PC-3 (cell line): Measurements from ENCODE around the gene TMEM208. TPM values are rescaled to one million over a fixed set of nuclear protein-coding genes. Genes with fewer than 3 reads are reported as not detected.

Source experiments
- ATAC-seq: fragments of 200-7000 bp; cut with Tn5 transposase; 2 replicates; pipeline ENCODE4 v1.9.1; 2020; ENCODE audit warnings: mild to moderate bottlenecking, moderate library complexity
- BruUV-seq: library from RNA; stranded (reverse); fragments of 400-500 nt; replicated peaks from 2 replicates; lab custom pipeline; 2021; lab: Mats Ljungman, UMichigan
- CTCF ChIA-PET: fragments of 300-600 bp; sonication (Branson Sonifier 250); formaldehyde crosslinking; loops from one replicate; lab custom pipeline; 2022; ENCODE audit warnings: antibody characterized with exemption; lab: Charles Lee
- POLR2A ChIA-PET: fragments of 300-600 bp; sonication (Branson Sonifier 250); formaldehyde crosslinking; loops from one replicate; lab custom pipeline; 2022; ENCODE audit warnings: antibody characterized with exemption; ENCODE audit not compliant: unreplicated experiment; lab: Charles Lee
- DNase-seq: peaks from one replicate; pipeline ENCODE4 v3.0.0-alpha.2; 2015
- H2AFZ ChIP-seq: fragments of 300-600 bp; sonication (generic); 2 replicates; pipeline ENCODE4 v1.6.0; 2016; ENCODE audit warnings: antibody characterized with exemption, low read length
- H3F3A ChIP-seq: fragments of 300-600 bp; sonication (generic); one replicate; pipeline ENCODE4 v1.6.0; 2017; ENCODE audit warnings: antibody characterized with exemption, low read length, control low read depth, mild to moderate bottlenecking; ENCODE audit not compliant: unreplicated experiment
- H3K27ac ChIP-seq: fragments of 300-600 bp; sonication (generic); 2 replicates; pipeline ENCODE4 v1.5.1; 2016; ENCODE audit warnings: mild to moderate bottlenecking, low read length
- H3K27me3 ChIP-seq: fragments of 300-600 bp; sonication (generic); 2 replicates; pipeline ENCODE4 v1.6.1; 2016; ENCODE audit warnings: low read length, mixed read lengths
- H3K36me3 ChIP-seq: fragments of 300-600 bp; sonication (generic); 2 replicates; pipeline ENCODE4 v1.6.1; 2016; ENCODE audit warnings: low read depth, mixed run types, low read length, mixed read lengths
- H3K4me1 ChIP-seq: fragments of 300-600 bp; sonication (generic); 2 replicates; pipeline ENCODE4 v1.5.1; 2016; ENCODE audit warnings: low read length; ENCODE audit not compliant: insufficient read depth
- H3K4me2 ChIP-seq: fragments of 300-600 bp; sonication (generic); 2 replicates; pipeline ENCODE4 v1.6.0; 2016; ENCODE audit warnings: low read length
- H3K4me3 ChIP-seq: fragments of 300-600 bp; sonication (generic); 2 replicates; pipeline ENCODE4 v1.5.1; 2016; ENCODE audit warnings: mild to moderate bottlenecking, low read length, mixed read lengths
- H3K79me2 ChIP-seq: fragments of 300-600 bp; sonication (generic); 2 replicates; pipeline ENCODE4 v1.6.1; 2017; ENCODE audit warnings: low read length, mixed read lengths
- H3K9ac ChIP-seq: fragments of 300-600 bp; sonication (generic); 2 replicates; pipeline ENCODE4 v1.6.0; 2016; ENCODE audit warnings: mild to moderate bottlenecking, low read length
- H3K9me2 ChIP-seq: fragments of 300-600 bp; sonication (generic); replicated peaks from 2 replicates; pipeline ENCODE4 v1.6.1; 2016; ENCODE audit warnings: mixed run types, low read length, mixed read lengths
- H3K9me3 ChIP-seq: fragments of 300-600 bp; sonication (generic); 2 replicates; pipeline ENCODE4 v1.6.1; 2016; ENCODE audit warnings: low read length, mixed read lengths
- H4K20me1 ChIP-seq: fragments of 300-600 bp; sonication (generic); 2 replicates; pipeline ENCODE4 v1.6.1; 2016; ENCODE audit warnings: low read length, mixed read lengths
- CTCF ChIP-seq: fragments of 300-600 bp; sonication (generic); conservative IDR thresholded peaks from 2 replicates; pipeline ENCODE4 v1.5.1; 2017; ENCODE audit warnings: antibody characterized with exemption, low read depth, mild to moderate bottlenecking, low read length
- EZH2 ChIP-seq: fragments of 300-600 bp; sonication (generic); IDR thresholded peaks from one replicate; pipeline ENCODE4 v1.6.1; 2017; ENCODE audit warnings: antibody characterized with exemption, mild to moderate bottlenecking, low read length; ENCODE audit not compliant: unreplicated experiment
- EZH2phosphoT487 ChIP-seq: fragments of 300-600 bp; sonication (generic); IDR thresholded peaks from 2 replicates; pipeline ENCODE4 v1.6.1; 2018; ENCODE audit warnings: mild to moderate bottlenecking, antibody characterized with exemption, low read length, borderline replicate concordance
- intact Hi-C: fragments of 100-400 bp; cut with micrococcal nuclease; formaldehyde crosslinking; loops from 2 replicates; pipeline ENCODE4 v1.9.0; 2023
- total RNA-seq: library from RNA; depleted of rRNA; stranded (reverse); fragments of >200 nt; gene quantifications from 2 replicates; pipeline ENCODE4 v1.2.3, GENCODE V29; 2014

The TMEM208 gene
- total RNA-seq, 1 experiment from 2014 or later: 35.4 TPM

GRCh38 chr16:67271446-67271845, 44.5 kb downstream of the TMEM208 start:
- POLR2A ChIA-PET: no interaction called here
- H3K27ac ChIP-seq: no peak overlapping the region

GRCh38 chr16:67275321-67275720, 48.4 kb downstream of the TMEM208 start:
- ChIA-PET POLR2A (no interaction called here), CTCF (no interaction called here)
- Histone ChIP-seq H3K27me3 (no peaks in the 10 kb centered on the region), H3K4me2 (no peak overlapping the region), H3K79me2 (peaks cover 6% of the 10 kb centered on the region; the same call in 1 of the 2 replicates), H3K4me3 (no peak overlapping the region), H4K20me1 (no peaks in the 10 kb centered on the region), H3K27ac (no peak overlapping the region), H3K9me3 (no peaks in the 10 kb centered on the region), H2AFZ (no peak overlapping the region), H3K36me3 (0 out of 2 replicates have a peak, but pooled peaks cover 4% of the 10 kb centered on the region), H3K9me2 (no peaks in the 10 kb centered on the region), H3K4me1 (peaks cover 23% of the 10 kb centered on the region), H3K9ac (no peak overlapping the region), H3F3A (no peaks in the 10 kb centered on the region)
- no peak for ATAC-seq
- no peak for DNase-seq
- intact Hi-C loops: loop anchor here (5.0 kb wide), 1 partner anchor 72 kb away; no protein-coding TSS in a partner anchor
- BruUV-seq: no TSS peak
- no peak for TF ChIP-seq EZH2

More at GRCh38 chr16:67271446-67271845, 44.5 kb downstream of the TMEM208 start:
- no peak for ATAC-seq
- TF ChIP-seq EZH2 (no peak), CTCF (no peak), EZH2phosphoT487 (no peak)
- CTCF ChIA-PET: no interaction called here
- no peak overlapping the region for H3K9ac ChIP-seq
- no peaks in the 10 kb centered on the region for H4K20me1 ChIP-seq
- H2AFZ ChIP-seq: no peak overlapping the region
- no TSS peak for BruUV-seq
- no peaks in the 10 kb centered on the region for H3F3A ChIP-seq
- intact Hi-C loops: no loop called here
- 0 out of 2 replicates have a peak, but pooled peaks cover 3% of the 10 kb centered on the region for H3K36me3 ChIP-seq
- H3K79me2 ChIP-seq: no peaks in the 10 kb centered on the region
- H3K9me3 ChIP-seq: no peaks in the 10 kb centered on the region
- no peak for DNase-seq
- peaks cover 6% of the 10 kb centered on the region; the same call in 1 of the 2 replicates for H3K4me1 ChIP-seq
- H3K9me2 ChIP-seq: no peaks in the 10 kb centered on the region
- H3K27me3 ChIP-seq: no peaks in the 10 kb centered on the region
- H3K4me3 ChIP-seq: no peak overlapping the region
- H3K4me2 ChIP-seq: no peak overlapping the region

- POLR2A ChIA-PET: interaction anchor here (0.7 kb wide), 1 partner anchor 41 kb away, joined by 3 read pairs; no protein-coding TSS in a partner anchor
- TSS peak; percentile 36 for BruUV-seq
- H3K4me1 ChIP-seq: peaks cover 23% of the 10 kb centered on the region
- no peaks in the 10 kb centered on the region for H3K9me3 ChIP-seq
- no peaks in the 10 kb centered on the region for H3F3A ChIP-seq
- intact Hi-C loops: loop anchor here (5.0 kb wide), 1 partner anchor 70 kb away; no protein-coding TSS in a partner anchor
- peak overlapping the region; percentile 99 for H3K27ac ChIP-seq
- TF ChIP-seq EZH2: no peak
- H3K27me3 ChIP-seq: no peaks in the 10 kb centered on the region
- H3K4me2 ChIP-seq: peak overlapping the region; percentile 92
- DNase-seq (peak; percentile 91), ATAC-seq (peak; percentile 68)
- peaks cover 6% of the 10 kb centered on the region; the same call in 1 of the 2 replicates for H3K79me2 ChIP-seq
- H2AFZ ChIP-seq: no peak overlapping the region
- H4K20me1 ChIP-seq: no peaks in the 10 kb centered on the region
- no peaks in the 10 kb centered on the region for H3K9me2 ChIP-seq
- CTCF ChIA-PET: interaction anchor here (0.6 to 1.3 kb wide), 2 partner anchors 17 to 31 kb away, joined by 3 to 8 read pairs; no protein-coding TSS in a partner anchor
- peak overlapping the region; percentile 71 for H3K4me3 ChIP-seq
- peak overlapping the region; percentile 86 for H3K9ac ChIP-seq
- H3K36me3 ChIP-seq: 0 out of 2 replicates have a peak, but pooled peaks cover 4% of the 10 kb centered on the region
These were observed 50.5 kb downstream of the TMEM208 start for GRCh38 chr16:67277294-67277998.
